HepG2 (cell line): ENCODE results near the gene ZNF486. TPM values are rescaled to one million over a fixed set of nuclear protein-coding genes. Genes with fewer than 3 reads are reported as not detected.
"Not testable (repeated sequence)": the region's sequence is repeated elsewhere in the genome, so short reads cannot be mapped to it uniquely, and the experiment has no call there.

ENCODE experiments used
- ATAC-seq: fragments of 200-7000 bp; cut with Tn5 transposase; 3 replicates; pipeline ENCODE4 v1.9.1; 2020; ENCODE audit warnings: mild to moderate bottlenecking, moderate library complexity
- BruUV-seq: library from RNA; stranded (reverse); fragments of 400-500 nt; replicated peaks from 2 replicates; lab custom pipeline; 2021; lab: Mats Ljungman, UMichigan
- CTCF ChIA-PET: fragments of 300-600 bp; formaldehyde crosslinking; extraction: SDS; loops from one replicate; lab custom pipeline; 2021; ENCODE audit warnings: low total read pairs, inconsistent platforms, low intra/inter-chr PET ratio; lab: Yijun Ruan, JAX
- POLR2A ChIA-PET: fragments of 350-600 bp; sonication (Branson Sonifier 250); formaldehyde crosslinking; loops from one replicate; lab custom pipeline; 2020; ENCODE audit warnings: antibody characterized with exemption, inconsistent platforms; lab: Yijun Ruan, JAX
- DNase-seq: peaks from one replicate; pipeline ENCODE4 v3.0.0-alpha.2; 2015; ENCODE audit warnings: low spot score
- FAIRE-seq: peaks from 3 replicates; lab custom pipeline; 2011; peaks lifted over from hg19 to GRCh38; lab: Jason Lieb, UNC
- H2AFZ ChIP-seq: one replicate; pipeline ENCODE4 v1.6.1; 2011; ENCODE audit warnings: low read length, inconsistent platforms
- H3K27ac ChIP-seq: fragments of 300-600 bp; 3 replicates; pipeline ENCODE4 v1.8.0; 2011; ENCODE audit warnings: mixed run types, mild to moderate bottlenecking, mixed read lengths, low read length, inconsistent platforms; ENCODE audit not compliant: insufficient read depth; ENCODE audit errors: extremely low read length
- H3K27me3 ChIP-seq, 2 experiments: fragments of 200-600 bp in 1 of 2; 2 replicates in 1 of 2; 3 replicates in 1 of 2; pipeline versions ENCODE4 v1.6.0 to v1.8.0; 2011; ENCODE audit warnings: low read length in 2 of 2, mild to moderate bottlenecking in 2 of 2, moderate library complexity in 2 of 2, inconsistent platforms in 1 of 2; ENCODE audit not compliant: insufficient read depth in 2 of 2, control insufficient read depth in 1 of 2
- H3K36me3 ChIP-seq, 2 experiments: fragments of 200-600 bp in 1 of 2; replicated peaks in 1 of 2; 2 replicates in 1 of 2; 3 replicates in 1 of 2; pipeline versions ENCODE4 v1.5.1 to v1.8.0; 2011; ENCODE audit warnings: low read length in 2 of 2, inconsistent platforms in 1 of 2; ENCODE audit not compliant: insufficient read depth in 2 of 2, control insufficient read depth in 1 of 2
- H3K4me1 ChIP-seq: 2 replicates; pipeline ENCODE4 v1.5.1; 2012; ENCODE audit warnings: low read length, inconsistent platforms; ENCODE audit not compliant: insufficient read depth
- H3K4me2 ChIP-seq: 2 replicates; pipeline ENCODE4 v1.6.0; 2011; ENCODE audit warnings: low read depth, low read length, inconsistent platforms
- H3K4me3 ChIP-seq, 3 experiments: fragments of 200-600 bp in 1 of 3; sonication (generic), shearing (Covaris generic) in 1 of 3; replicated peaks in 1 of 3; 2 replicates each; pipeline ENCODE4 v1.5.1; 2011 to 2016; ENCODE audit warnings: low read length in 3 of 3, inconsistent platforms in 2 of 3, low read depth in 2 of 3, mild to moderate bottlenecking in 2 of 3, control low read depth in 1 of 3, mixed read lengths in 1 of 3; ENCODE audit not compliant: insufficient read depth in 1 of 3
- H3K79me2 ChIP-seq: one replicate; pipeline ENCODE4 v1.6.1; 2011; ENCODE audit warnings: low read length, inconsistent platforms; ENCODE audit not compliant: insufficient read depth
- H3K9ac ChIP-seq: 2 replicates; pipeline ENCODE4 v1.6.0; 2011; ENCODE audit warnings: mild to moderate bottlenecking, low read depth, low read length, inconsistent platforms; ENCODE audit not compliant: insufficient read depth
- H3K9me3 ChIP-seq: 2 replicates; pipeline ENCODE4 v1.5.1; 2012; ENCODE audit warnings: mild to moderate bottlenecking, low read length
- H4K20me1 ChIP-seq: 2 replicates; pipeline ENCODE4 v1.6.0; 2011; ENCODE audit warnings: inconsistent platforms, mild to moderate bottlenecking, low read length, moderate library complexity; ENCODE audit not compliant: insufficient read depth
- STAG1 ChIP-seq: sonication (generic); formaldehyde crosslinking; IDR thresholded peaks from 2 replicates; pipeline ENCODE4 v1.4.0; 2020; ENCODE audit warnings: missing genetic modification reagents
- ZNF354B ChIP-seq: sonication (generic); formaldehyde crosslinking; IDR thresholded peaks from 2 replicates; pipeline ENCODE4 v1.8.0; 2022; ENCODE audit warnings: mild to moderate bottlenecking, missing genetic modification reagents
- WGBS: methylation state at CpG from one replicate; pipeline ENCODE4 v1.1.6; 2017; ENCODE audit warnings: low lambda C conversion rate; 5-methylcytosine and 5-hydroxymethylcytosine counted together
- in situ Hi-C: cut with HindIII; loops from 2 replicates; pipeline ENCODE4 v1.10.0; 2017; ENCODE audit warnings: low pct_unique_long_range_greater_than_20kb; ENCODE audit not compliant: extremely low pct_ligation_motif_present
- intact Hi-C: fragments of 100-400 bp; cut with micrococcal nuclease; formaldehyde crosslinking; loops from one replicate; pipeline ENCODE4 v1.10.0; 2022; ENCODE audit not compliant: unreplicated experiment
- polyA plus RNA-seq, 8 experiments: library from polyadenylated mRNA; depleted of rRNA in 3 of 8; stranded (reverse) in 7 of 8; unstranded in 1 of 8; fragments of >200 nt; fragmentation: Illumina TruSeq in 4 of 8; extraction: Trizol in 4 of 8; gene quantifications; 2 replicates each; pipeline versions ENCODE4 v1.2.1 to v1.2.3, GENCODE V29; 2011 to 2016; ENCODE audit warnings: low read depth in 4 of 8, missing spikeins in 1 of 8, mixed read lengths in 1 of 8; ENCODE audit not compliant: insufficient read depth in 1 of 8
- small RNA-seq, 3 experiments: library from RNA; depleted of rRNA; stranded (forward); fragments of <200 nt; gene quantifications; one replicate each; pipeline ENCODE3, GENCODE V24; 2012; ENCODE audit warnings: low read depth in 2 of 3, low replicate concordance in 1 of 3; ENCODE audit not compliant: insufficient read length in 3 of 3, insufficient read depth in 2 of 3
- total RNA-seq, 5 experiments: library from RNA; depleted of rRNA; stranded (reverse); fragments of >200 nt; fragmentation: Illumina TruSeq; extraction: Trizol; gene quantifications; 2 replicates each; pipeline ENCODE4 v1.2.3, GENCODE V29; 2016; ENCODE audit warnings: low read depth in 1 of 5

Gene ZNF486
- total and polyA plus RNA-seq, 2 of the 13 experiments (the other 11 are each of a cell fraction or from before 2014, with no cell fraction given) = 0.70 to 2.1 TPM

DNA sequence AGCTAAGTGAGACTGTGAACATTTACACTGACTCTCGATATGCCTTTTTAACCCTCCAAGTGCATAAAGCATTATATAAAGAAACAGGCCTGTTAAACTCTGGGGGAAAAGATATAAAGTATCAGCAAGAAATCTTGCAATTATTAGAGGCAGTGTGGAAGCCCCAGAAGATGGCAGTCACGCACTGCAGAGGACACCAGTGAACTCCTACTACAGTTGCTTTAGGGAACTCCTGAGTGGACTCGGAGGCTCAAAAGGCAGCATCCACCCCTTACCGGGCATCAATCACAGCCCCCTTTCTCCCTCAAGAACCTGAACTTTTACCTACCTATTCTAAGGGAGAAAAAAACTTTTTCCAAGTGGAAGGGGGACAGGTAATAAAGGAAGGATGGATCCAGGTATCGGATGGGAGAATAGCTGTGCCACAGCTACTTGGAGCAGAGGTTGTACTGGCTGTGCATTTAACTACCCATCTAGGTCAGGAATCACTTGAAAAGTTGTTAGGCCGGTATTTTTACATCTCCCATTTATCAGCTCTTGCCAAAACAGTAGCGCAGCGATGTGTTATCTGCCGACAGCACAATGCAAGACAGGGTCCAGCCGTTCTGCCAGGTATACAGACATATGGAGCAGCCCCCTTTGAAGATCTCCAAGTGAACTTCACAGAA is 80.1 kb downstream of the ZNF486 start:
- intact Hi-C loops = no loop called here
- no peak for ATAC-seq
- Histone ChIP-seq H3K9ac (no peak overlapping the region), H3K9me3 (peaks cover 80% of the 10 kb centered on the region), H3K4me3 (no peak overlapping the region), H3K27me3 (no peaks in the 10 kb centered on the region), H3K36me3 (no peaks in the 10 kb centered on the region), H3K79me2 (no peaks in the 10 kb centered on the region), H4K20me1 (no peaks in the 10 kb centered on the region), H3K4me1 (no peaks in the 10 kb centered on the region), H3K4me2 (no peak overlapping the region), H3K27ac (no peak overlapping the region), H2AFZ (no peak overlapping the region)
- in situ Hi-C loops = no loop called here
- ChIA-PET CTCF (no interaction called here), POLR2A (no interaction called here)
- TF ChIP-seq STAG1 (CRISPR knock-in tag) (peak; percentile 26), ZNF354B (no peak)
- no peak for DNase-seq
- 34% methylated on average over 9 of the region's 10 CpGs for WGBS
- no peak for FAIRE-seq
- no TSS peak for BruUV-seq

GRCh38 chr19:20248258-20248657 is 81.2 kb downstream of the ZNF486 start:
- intact Hi-C loops = not testable (repeated sequence)
- WGBS = 10% methylated on average over 2 of the region's 2 CpGs
- peaks cover 79% of the 10 kb centered on the region for H3K9me3 ChIP-seq

More at GRCh38 chr19:20248258-20248657, 81.2 kb downstream of the ZNF486 start:
- BruUV-seq, in situ Hi-C loops, ATAC-seq, H3K79me2 ChIP-seq, H3K27me3 ChIP-seq, H3K27ac ChIP-seq, H2AFZ ChIP-seq, H3K36me3 ChIP-seq, POLR2A ChIA-PET, H3K4me1 ChIP-seq, FAIRE-seq, DNase-seq, H3K9ac ChIP-seq, CTCF ChIA-PET, H3K4me3 ChIP-seq, H4K20me1 ChIP-seq, H3K4me2 ChIP-seq: not testable (repeated sequence)

Small RNA genes within 50 kb of the gene (small RNA-seq; reads per million reads assigned to genes)
- gene AC011447.4 = 0 reads per million in 3 experiments

Other genes with a start within 250 kb of the ZNF486 start
- gene ZNF682, start 127.7 kb upstream of the ZNF486 start, total RNA-seq (2016; rRNA removed; fragmentation: Illumina TruSeq; extraction: Trizol) = 7.2 and 9.1 TPM in 2 replicates
- gene ZNF682, start 127.7 kb upstream of the ZNF486 start, polyA plus RNA-seq (2011; rRNA removed) = 2.0 and 2.1 TPM in 2 replicates
- gene ZNF90, start 89.2 kb upstream of the ZNF486 start, total RNA-seq (2016; rRNA removed; fragmentation: Illumina TruSeq; extraction: Trizol) = 3.8 and 4.0 TPM in 2 replicates
- gene ZNF90, start 89.2 kb upstream of the ZNF486 start, polyA plus RNA-seq (2011; rRNA removed) = 1.4 and 2.1 TPM in 2 replicates